Myocyte (in vitro differentiated cells): ENCODE results near the gene KCTD5. TPM values are rescaled to one million over a fixed set of nuclear protein-coding genes. Genes with fewer than 3 reads are reported as not detected.
"Not testable (repeated sequence)": the region's sequence is repeated elsewhere in the genome, so short reads cannot be mapped to it uniquely, and the experiment has no call there.

ENCODE experiments used
- DNase-seq: peaks from one replicate; pipeline ENCODE4 v3.0.0-alpha.2; 2012; ENCODE audit warnings: low read depth
- total RNA-seq: library from RNA; depleted of rRNA; stranded (reverse); fragments of >200 nt; gene quantifications from 2 replicates; pipeline ENCODE4 v1.2.3, GENCODE V29; 2014

The KCTD5 gene
- total RNA-seq, 1 donor from 2014 or later, result 39.0 TPM

- no peak for DNase-seq
These were observed 10.6 kb upstream of the KCTD5 start for GRCh38 chr16:2671741-2672140.

- DNase-seq, result peak; percentile 96
These were observed 9.0 kb upstream of the KCTD5 start for GRCh38 chr16:2673066-2673999.

- no peak for DNase-seq
These were observed 7.3 kb upstream of the KCTD5 start for GRCh38 chr16:2675021-2675420.

DNA sequence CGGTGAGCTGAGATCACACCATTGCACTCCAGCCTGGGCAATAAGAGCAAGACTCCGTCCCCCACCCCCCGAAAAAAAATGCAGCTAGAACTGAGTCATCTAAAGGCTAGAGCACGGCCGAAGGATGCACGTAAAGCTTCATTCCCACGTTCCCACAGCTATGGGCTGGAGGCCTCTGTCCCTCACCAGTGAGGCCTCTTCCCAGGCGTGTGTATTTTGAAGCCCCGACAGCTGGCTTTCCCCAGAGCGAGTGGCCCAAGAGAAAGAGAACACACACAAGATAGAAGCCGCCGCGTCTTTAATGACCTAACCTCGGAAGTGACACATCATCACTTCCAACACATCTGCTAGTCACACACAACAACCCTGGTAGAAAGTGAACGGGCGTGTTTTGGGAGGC lies 6.6 kb upstream of the KCTD5 start:
- peak; percentile 77 for DNase-seq

DNA sequence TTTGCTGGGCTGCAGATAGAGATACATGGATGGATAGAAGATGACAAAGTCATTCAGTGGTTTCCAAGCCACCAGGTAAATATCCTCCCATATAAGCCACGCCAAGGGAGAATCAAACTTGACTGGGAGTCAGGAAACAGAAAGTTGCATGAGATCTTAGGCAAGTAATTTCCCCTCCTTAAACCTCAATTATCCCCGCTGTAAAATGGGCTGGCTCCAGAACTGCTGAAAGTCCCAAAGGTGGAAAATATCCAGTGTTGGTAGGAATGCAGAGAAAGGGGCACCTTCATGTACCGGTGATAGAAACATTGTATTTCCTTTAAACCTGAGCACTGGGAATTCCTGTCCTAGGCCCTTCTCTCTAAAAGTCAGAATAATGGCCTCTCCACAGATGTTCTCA lies 5.4 kb upstream of the KCTD5 start:
- DNase-seq, result not testable (repeated sequence)

DNA sequence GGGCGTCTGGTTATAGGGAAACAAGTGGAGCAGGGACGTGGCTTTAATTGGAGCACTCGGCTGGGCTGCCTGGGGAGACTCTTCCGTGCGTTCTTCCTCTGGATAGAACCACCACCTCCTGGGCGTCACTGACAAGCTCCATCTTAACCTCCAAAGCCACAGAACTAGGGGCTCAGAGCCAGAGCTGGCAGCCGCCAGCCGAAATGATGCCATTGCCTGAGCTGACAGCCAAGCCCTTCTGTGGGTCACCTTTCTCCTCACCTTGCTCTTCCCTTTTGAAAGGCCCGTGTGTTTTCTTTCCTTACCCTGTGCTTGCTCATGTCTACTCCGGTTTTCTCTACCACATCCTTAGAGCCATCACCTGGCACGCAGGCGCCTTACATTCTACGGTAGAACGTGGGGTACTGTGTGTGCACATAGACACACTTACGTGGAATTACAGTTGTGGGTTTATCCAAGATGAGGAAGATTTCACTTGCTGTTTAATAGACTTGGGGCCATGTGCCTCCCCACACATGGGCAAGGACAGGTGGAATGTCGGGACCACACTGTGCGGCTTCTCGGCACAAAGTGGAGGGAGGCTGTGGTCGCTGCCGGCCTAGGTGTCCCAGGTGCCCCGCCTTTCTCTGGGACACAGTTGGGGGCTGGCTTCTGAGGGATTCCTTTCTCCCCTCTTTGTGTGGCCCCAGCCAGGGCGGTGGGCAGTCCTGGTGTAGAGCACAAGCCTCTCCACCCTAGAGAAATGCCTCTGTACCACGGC lies 3.9 kb upstream of the KCTD5 start:
- not testable (repeated sequence) for DNase-seq

DNA sequence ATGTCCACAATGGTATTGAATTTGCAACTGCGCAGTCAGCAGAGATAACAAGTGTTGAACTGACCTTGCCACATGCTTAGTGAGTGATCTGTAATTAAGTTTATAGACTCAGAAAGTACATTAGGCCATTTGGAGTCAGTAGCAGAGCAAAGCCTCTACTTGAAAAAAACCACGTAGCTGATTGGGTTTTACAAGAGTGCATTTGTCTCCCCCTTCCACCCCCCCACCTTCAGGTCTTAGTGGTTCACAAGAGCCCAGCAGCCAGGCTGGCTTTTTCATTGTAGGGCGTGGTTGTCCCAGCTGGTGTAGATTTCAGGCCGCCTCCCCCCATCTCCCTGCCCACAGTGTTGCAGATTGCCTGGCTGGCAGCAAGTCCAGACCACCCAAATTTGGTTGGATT lies 2.4 kb upstream of the KCTD5 start:
- DNase-seq, result peak; percentile 90

- peak; percentile 67 for DNase-seq
These were observed 2.0 kb upstream of the KCTD5 start for GRCh38 chr16:2680360-2680759.

DNA sequence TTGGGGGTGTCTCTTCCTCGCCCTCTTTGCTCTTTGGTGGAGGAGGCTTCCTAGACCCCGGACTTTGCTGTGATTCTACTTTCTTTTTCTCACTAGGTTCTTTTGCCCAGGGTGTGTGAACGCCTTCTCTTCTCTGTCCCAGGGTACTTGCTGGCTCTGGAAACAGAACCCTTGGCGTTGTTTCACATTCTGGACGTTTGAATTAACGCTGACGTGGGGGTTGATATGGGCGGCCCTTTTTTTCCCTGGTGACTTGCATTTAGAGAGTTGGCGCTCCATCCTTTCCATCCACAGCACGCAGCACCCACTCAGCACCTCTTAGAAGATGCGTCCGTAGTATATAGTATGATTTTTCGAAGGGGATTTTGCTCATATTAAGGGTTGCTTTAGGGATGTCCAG lies 718 bp downstream of the KCTD5 start:
- DNase-seq, result not testable (repeated sequence)

GRCh38 chr16:2686075-2686474 lies 3.8 kb downstream of the KCTD5 start:
- not testable (repeated sequence) for DNase-seq

DNA sequence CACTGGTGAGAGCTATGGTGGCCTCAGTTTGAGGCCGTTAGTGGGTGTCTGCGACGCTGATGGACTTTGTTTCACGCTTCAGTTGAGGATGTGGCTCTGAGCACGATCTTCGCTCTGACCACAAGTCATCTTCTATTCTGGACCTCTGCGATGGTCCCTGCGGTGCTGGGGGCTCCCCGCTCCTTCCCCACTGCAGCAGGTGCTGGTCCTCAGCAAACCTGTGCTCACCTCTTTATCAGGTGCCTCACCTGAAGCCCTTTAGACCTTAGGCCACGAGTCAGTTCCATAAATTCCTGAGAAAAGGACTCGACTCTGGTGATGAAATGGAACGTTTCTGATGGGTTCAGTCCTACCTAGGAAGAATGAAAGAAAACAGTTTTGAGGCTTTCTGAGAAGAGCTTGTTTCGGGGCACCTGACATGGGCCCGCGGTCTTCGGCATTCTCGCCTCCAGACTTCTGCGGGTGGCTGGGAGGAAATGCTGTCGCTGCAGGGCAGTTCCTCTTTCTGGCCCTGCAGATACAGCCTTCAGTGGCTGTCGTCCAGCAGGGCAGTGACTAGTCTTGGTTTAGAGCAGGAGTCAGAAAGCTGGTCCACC lies 4.7 kb downstream of the KCTD5 start:
- no peak for DNase-seq

DNA sequence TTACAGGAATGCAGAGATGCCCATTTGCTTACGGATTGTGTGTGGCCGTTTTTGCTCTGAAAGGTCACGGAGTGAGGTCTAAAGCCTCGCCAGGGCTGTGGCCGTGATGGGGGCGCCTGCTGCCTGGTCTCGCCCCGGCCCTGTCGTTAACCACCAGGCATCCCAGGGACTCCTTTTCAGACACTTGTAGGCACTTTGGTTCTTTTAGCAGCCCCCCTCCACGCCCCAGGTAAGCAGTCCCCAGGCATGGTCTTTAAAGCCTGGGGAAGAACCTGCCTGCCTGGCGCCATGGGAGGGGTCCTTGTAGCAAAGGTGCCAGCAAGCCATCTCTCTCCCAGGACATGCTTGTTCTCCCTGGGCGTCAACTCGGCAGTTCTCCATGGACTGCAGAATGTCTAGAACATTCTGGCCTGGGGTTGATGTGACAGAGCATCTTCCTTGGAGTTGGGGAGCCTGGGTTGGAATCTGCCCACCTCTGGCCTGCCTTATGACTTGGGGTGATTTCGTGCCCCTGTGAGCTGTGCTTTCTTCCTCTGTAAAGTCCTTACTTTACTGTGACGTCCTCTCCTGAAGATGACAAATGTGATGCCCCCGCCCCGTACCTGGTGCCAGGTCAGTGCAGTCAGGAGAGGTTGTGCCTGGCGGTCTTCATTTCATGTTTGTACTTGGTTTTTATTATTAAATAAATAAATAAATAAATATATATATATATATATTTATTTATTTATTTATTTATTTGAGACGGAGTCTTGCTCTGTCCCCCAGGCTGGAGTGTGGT lies 5.4 kb downstream of the KCTD5 start:
- no peak for DNase-seq

GRCh38 chr16:2689422-2689821 lies 7.1 kb downstream of the KCTD5 start:
- not testable (repeated sequence) for DNase-seq

DNA sequence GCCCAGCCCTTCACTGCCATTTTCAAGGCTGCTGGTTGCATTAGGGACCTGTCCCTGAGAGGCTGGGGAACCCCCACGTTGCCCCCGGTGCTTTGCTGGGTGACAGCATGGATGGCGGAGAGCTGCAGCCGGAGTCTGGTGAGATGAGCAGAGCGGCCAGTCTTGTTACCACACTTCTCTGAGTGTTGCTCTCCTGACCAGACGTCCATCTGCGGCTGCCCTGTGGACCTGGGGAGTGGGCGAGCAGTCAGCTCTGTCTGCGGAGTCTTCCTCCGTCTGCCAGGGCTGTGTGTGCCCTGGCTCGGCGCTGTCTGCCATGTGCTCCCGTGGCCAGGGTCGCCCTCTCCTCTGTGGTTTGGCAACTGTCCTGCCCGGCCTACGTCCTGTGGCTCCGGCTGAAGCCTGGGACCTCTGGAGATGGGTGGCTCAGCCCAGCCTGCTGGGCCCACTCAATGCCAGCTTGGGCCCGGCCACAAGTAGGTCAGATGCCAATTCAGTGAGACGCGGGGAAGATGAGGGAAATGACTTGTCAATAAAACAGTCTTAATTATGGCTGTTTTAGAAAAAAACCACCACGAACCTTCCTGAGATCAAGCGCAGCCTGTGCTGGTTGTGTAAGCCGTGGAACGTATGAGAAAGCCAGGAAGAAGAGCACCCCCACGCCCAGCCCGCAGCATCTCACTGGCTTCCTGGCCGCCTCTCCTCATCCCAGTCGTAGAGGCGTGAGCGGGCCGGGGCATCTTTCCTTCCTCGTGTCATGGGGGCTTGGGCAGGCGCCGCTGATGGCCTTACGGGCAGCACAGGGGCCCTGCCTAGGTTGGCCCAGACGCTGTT lies 7.9 kb downstream of the KCTD5 start:
- peak; percentile 91 for DNase-seq

GRCh38 chr16:2690852-2691251 lies 8.5 kb downstream of the KCTD5 start:
- DNase-seq, result no peak

- no peak for DNase-seq
These were observed 9.3 kb downstream of the KCTD5 start for GRCh38 chr16:2691491-2692248.

GRCh38 chr16:2692251-2692947 lies 10.1 kb downstream of the KCTD5 start:
- peak; percentile 79 for DNase-seq

GRCh38 chr16:2692948-2693651 lies 10.8 kb downstream of the KCTD5 start:
- DNase-seq, result peak; percentile 98
